Memory B cell (primary cell): ENCODE data around the gene SCUBE2.
"Not testable (repeated sequence)": the region's sequence is repeated elsewhere in the genome, so short reads cannot be mapped to it uniquely, and the experiment has no call there.

Source experiments
- ATAC-seq: fragments of 150-1000 bp; cut with Tn5 transposase; 2 replicates; pipeline ENCODE4 v1.10.0; 2021; ENCODE audit warnings: low read depth, mild to moderate bottlenecking, moderate library complexity
- DNase-seq, 2 donors: peaks; one replicate each; pipeline ENCODE4 v3.0.0; 2022; ENCODE audit warnings: low spot score in 2 of 2
- H3K27ac Mint-ChIP-seq: one replicate; pipeline ENCODE4 v1.8.0; 2022; ENCODE audit warnings: mild to moderate bottlenecking, moderate library complexity, mixed read lengths
- H3K27me3 Mint-ChIP-seq: one replicate; pipeline ENCODE4 v1.8.0; 2022; ENCODE audit warnings: mixed read lengths
- H3K36me3 Mint-ChIP-seq: one replicate; pipeline ENCODE4 v1.8.0; 2022; ENCODE audit warnings: mild to moderate bottlenecking, mixed read lengths
- H3K4me1 Mint-ChIP-seq: one replicate; pipeline ENCODE4 v1.8.0; 2022; ENCODE audit warnings: mixed read lengths
- H3K4me3 Mint-ChIP-seq: one replicate; pipeline ENCODE4 v1.8.0; 2022; ENCODE audit warnings: mild to moderate bottlenecking, moderate library complexity, mixed read lengths
- H3K9me3 Mint-ChIP-seq: one replicate; pipeline ENCODE4 v1.8.0; 2022; ENCODE audit warnings: mixed read lengths

SCUBE2 gene

GRCh38 chr11:9123595-9124304 lies 32.4 kb upstream of the SCUBE2 start:
- peaks cover 5% of the 10 kb centered on the region for H3K4me1 Mint-ChIP-seq
- peaks cover 6% of the 10 kb centered on the region for H3K9me3 Mint-ChIP-seq
- DNase-seq (no peak), ATAC-seq (peak; percentile 53)
- H3K27me3 Mint-ChIP-seq: no peaks in the 10 kb centered on the region
- no peak overlapping the region for H3K4me3 Mint-ChIP-seq
- H3K27ac Mint-ChIP-seq: no peak overlapping the region
- H3K36me3 Mint-ChIP-seq: no peaks in the 10 kb centered on the region

GRCh38 chr11:9121469-9121796 lies 30.0 kb upstream of the SCUBE2 start:
- Mint-ChIP-seq H3K4me1 (peaks cover 5% of the 10 kb centered on the region), H3K9me3 (peaks cover 6% of the 10 kb centered on the region), H3K27ac (no peak overlapping the region), H3K36me3 (peaks cover 1% of the 10 kb centered on the region), H3K27me3 (peaks cover 2% of the 10 kb centered on the region), H3K4me3 (no peak overlapping the region)
- no peak for DNase-seq
- ATAC-seq: no peak

- Mint-ChIP-seq H3K36me3 (peaks cover 1% of the 10 kb centered on the region), H3K9me3 (peaks cover 6% of the 10 kb centered on the region), H3K27ac (no peak overlapping the region), H3K4me3 (no peak overlapping the region), H3K4me1 (peaks cover 5% of the 10 kb centered on the region), H3K27me3 (peaks cover 2% of the 10 kb centered on the region)
- no peak for ATAC-seq
- no peak for DNase-seq
Observed at GRCh38 chr11:9120664-9121468, 29.5 kb upstream of the SCUBE2 start.

GRCh38 chr11:9118277-9118676 lies 26.9 kb upstream of the SCUBE2 start:
- Mint-ChIP-seq H3K4me3 (no peak overlapping the region), H3K36me3 (peaks cover 1% of the 10 kb centered on the region), H3K27me3 (peaks cover 2% of the 10 kb centered on the region), H3K4me1 (peaks cover 2% of the 10 kb centered on the region), H3K9me3 (peaks cover 3% of the 10 kb centered on the region), H3K27ac (no peak overlapping the region)
- ATAC-seq (no peak), DNase-seq (no peak)

GRCh38 chr11:9112075-9112474 lies 20.7 kb upstream of the SCUBE2 start:
- peaks cover 4% of the 10 kb centered on the region for H3K36me3 Mint-ChIP-seq
- H3K4me3 Mint-ChIP-seq: no peak overlapping the region
- no peaks in the 10 kb centered on the region for H3K4me1 Mint-ChIP-seq
- H3K9me3 Mint-ChIP-seq: peaks cover 8% of the 10 kb centered on the region
- H3K27ac Mint-ChIP-seq: no peak overlapping the region
- no peak for DNase-seq
- ATAC-seq: no peak
- peaks cover 1% of the 10 kb centered on the region for H3K27me3 Mint-ChIP-seq

GRCh38 chr11:9109858-9110731 lies 18.7 kb upstream of the SCUBE2 start:
- Mint-ChIP-seq H3K4me1 (no peaks in the 10 kb centered on the region), H3K4me3 (no peak overlapping the region), H3K27me3 (peaks cover 1% of the 10 kb centered on the region), H3K9me3 (peaks cover 8% of the 10 kb centered on the region), H3K36me3 (peaks cover 4% of the 10 kb centered on the region), H3K27ac (no peak overlapping the region)
- ATAC-seq (no peak), DNase-seq (no peak)

GRCh38 chr11:9104580-9104979 lies 13.2 kb upstream of the SCUBE2 start:
- H3K4me1 Mint-ChIP-seq: no peaks in the 10 kb centered on the region
- DNase-seq: no peak
- peaks cover 8% of the 10 kb centered on the region for H3K27me3 Mint-ChIP-seq
- H3K9me3 Mint-ChIP-seq: no peaks in the 10 kb centered on the region
- no peak overlapping the region for H3K4me3 Mint-ChIP-seq
- ATAC-seq: no peak
- no peak overlapping the region for H3K27ac Mint-ChIP-seq
- H3K36me3 Mint-ChIP-seq: no peaks in the 10 kb centered on the region

- Mint-ChIP-seq H3K27me3 (peaks cover 9% of the 10 kb centered on the region), H3K4me3 (no peak overlapping the region), H3K9me3 (no peaks in the 10 kb centered on the region), H3K27ac (no peak overlapping the region), H3K36me3 (no peaks in the 10 kb centered on the region), H3K4me1 (no peaks in the 10 kb centered on the region)
- DNase-seq (no peak), ATAC-seq (no peak)
Observed at GRCh38 chr11:9103542-9104276, 12.3 kb upstream of the SCUBE2 start.

GRCh38 chr11:9099617-9100016 lies 8.2 kb upstream of the SCUBE2 start:
- no peak for DNase-seq
- Mint-ChIP-seq H3K27ac (no peak overlapping the region), H3K4me3 (no peak overlapping the region), H3K27me3 (peaks cover 21% of the 10 kb centered on the region), H3K36me3 (no peaks in the 10 kb centered on the region), H3K9me3 (no peaks in the 10 kb centered on the region), H3K4me1 (no peaks in the 10 kb centered on the region)
- ATAC-seq: no peak

GRCh38 chr11:9098455-9098854 lies 7.1 kb upstream of the SCUBE2 start:
- not testable (repeated sequence) for H3K4me1 Mint-ChIP-seq, ATAC-seq, H3K27ac Mint-ChIP-seq, DNase-seq, H3K4me3 Mint-ChIP-seq, H3K9me3 Mint-ChIP-seq, H3K36me3 Mint-ChIP-seq
- peaks cover 21% of the 10 kb centered on the region for H3K27me3 Mint-ChIP-seq

GRCh38 chr11:9097186-9097943 lies 6.0 kb upstream of the SCUBE2 start:
- not testable (repeated sequence) for ATAC-seq
- H3K27me3 Mint-ChIP-seq: peaks cover 30% of the 10 kb centered on the region

GRCh38 chr11:9096427-9096826 lies 5.0 kb upstream of the SCUBE2 start:
- Mint-ChIP-seq H3K4me3 (no peak overlapping the region), H3K9me3 (no peaks in the 10 kb centered on the region), H3K36me3 (no peaks in the 10 kb centered on the region), H3K27ac (no peak overlapping the region), H3K27me3 (peaks cover 34% of the 10 kb centered on the region), H3K4me1 (peaks cover 3% of the 10 kb centered on the region)
- ATAC-seq (no peak), DNase-seq (no peak)

More at GRCh38 chr11:9097186-9097943, 6.0 kb upstream of the SCUBE2 start:
- H3K27ac Mint-ChIP-seq, H3K4me3 Mint-ChIP-seq, H3K4me1 Mint-ChIP-seq, H3K9me3 Mint-ChIP-seq, DNase-seq, H3K36me3 Mint-ChIP-seq: not testable (repeated sequence)

GRCh38 chr11:9095421-9095820 lies 4.0 kb upstream of the SCUBE2 start:
- Mint-ChIP-seq H3K9me3 (no peaks in the 10 kb centered on the region), H3K27me3 (peaks cover 30% of the 10 kb centered on the region), H3K36me3 (no peaks in the 10 kb centered on the region), H3K4me1 (peaks cover 3% of the 10 kb centered on the region), H3K27ac (no peak overlapping the region), H3K4me3 (no peak overlapping the region)
- DNase-seq: no peak
- ATAC-seq: no peak
